Smooth muscle cell (in vitro differentiated cells): ENCODE data around the gene CSNK1G2. TPM values are rescaled to one million over a fixed set of nuclear protein-coding genes. Genes with fewer than 3 reads are reported as not detected.

Experiments used
- DNase-seq: peaks from one replicate; lab custom pipeline; 2025; ENCODE audit not compliant: unreplicated experiment; lab: John Stamatoyannopoulos, UW
- H2AFZ ChIP-seq: fragments of 200-600 bp; sonication (generic); 2 replicates; pipeline ENCODE4 v1.6.0; 2016; ENCODE audit warnings: antibody characterized with exemption, low read depth, mild to moderate bottlenecking
- H3F3A ChIP-seq: fragments of 200-600 bp; sonication (generic); 2 replicates; pipeline ENCODE4 v1.6.0; 2017; ENCODE audit warnings: antibody characterized with exemption, low read depth
- H3K27ac ChIP-seq: fragments of 200-600 bp; sonication (generic); 2 replicates; pipeline ENCODE4 v1.5.1; 2016; ENCODE audit warnings: low read depth, mild to moderate bottlenecking
- H3K27me3 ChIP-seq: fragments of 200-600 bp; sonication (generic); 2 replicates; pipeline ENCODE4 v1.6.1; 2016; ENCODE audit warnings: low read depth, mild to moderate bottlenecking
- H3K36me3 ChIP-seq: fragments of 200-600 bp; sonication (generic); 2 replicates; pipeline ENCODE4 v1.5.1; 2016; ENCODE audit warnings: low read depth
- H3K4me1 ChIP-seq: fragments of 200-600 bp; sonication (generic); 2 replicates; pipeline ENCODE4 v1.5.1; 2016; ENCODE audit warnings: low read depth
- H3K4me2 ChIP-seq: fragments of 200-600 bp; sonication (generic); 2 replicates; pipeline ENCODE4 v1.6.0; 2016; ENCODE audit warnings: mild to moderate bottlenecking
- H3K4me3 ChIP-seq: fragments of 200-600 bp; sonication (generic); 2 replicates; pipeline ENCODE4 v1.5.1; 2016; ENCODE audit warnings: mild to moderate bottlenecking
- H3K79me2 ChIP-seq: fragments of 200-600 bp; sonication (generic); 2 replicates; pipeline ENCODE4 v1.6.0; 2016; ENCODE audit warnings: low read depth, mild to moderate bottlenecking
- H3K9ac ChIP-seq: fragments of 200-600 bp; sonication (generic); 2 replicates; pipeline ENCODE4 v1.6.0; 2016; ENCODE audit warnings: low read depth
- H3K9me3 ChIP-seq: fragments of 200-600 bp; sonication (generic); replicated peaks from 2 replicates; pipeline ENCODE4 v1.5.1; 2016; ENCODE audit warnings: low read depth
- H4K20me1 ChIP-seq: fragments of 200-600 bp; sonication (generic); 2 replicates; pipeline ENCODE4 v1.6.0; 2016; ENCODE audit warnings: low read depth
- WGBS: methylation state at CpG from one replicate; pipeline ENCODE4 v1.1.7; 2016; ENCODE audit warnings: low lambda C conversion rate; 5-methylcytosine and 5-hydroxymethylcytosine counted together
- polyA plus RNA-seq: library from polyadenylated mRNA; unstranded; fragments of >200 nt; fragmentation: Nextera tagmentation; extraction: Ambion mirVana; gene quantifications from 2 replicates; pipeline ENCODE4 v1.2.1, GENCODE V29; 2016
- total RNA-seq: library from RNA; depleted of rRNA; stranded (reverse); fragments of >200 nt; gene quantifications from 2 replicates; pipeline ENCODE4 v1.2.3, GENCODE V29; 2014
- TF ChIP-seq, protein P1 (sequence below): fragments of 200-600 bp; sonication (generic); IDR thresholded peaks from 2 replicates; pipeline ENCODE4 v1.5.1; 2017; ENCODE audit warnings: borderline replicate concordance, mild to moderate bottlenecking, antibody characterized with exemption; ENCODE audit not compliant: insufficient read depth, poor library complexity, severe bottlenecking

Gene CSNK1G2
- total and polyA plus RNA-seq, 2 experiments from 2014 or later: 53.5 to 74.9 TPM

DNA sequence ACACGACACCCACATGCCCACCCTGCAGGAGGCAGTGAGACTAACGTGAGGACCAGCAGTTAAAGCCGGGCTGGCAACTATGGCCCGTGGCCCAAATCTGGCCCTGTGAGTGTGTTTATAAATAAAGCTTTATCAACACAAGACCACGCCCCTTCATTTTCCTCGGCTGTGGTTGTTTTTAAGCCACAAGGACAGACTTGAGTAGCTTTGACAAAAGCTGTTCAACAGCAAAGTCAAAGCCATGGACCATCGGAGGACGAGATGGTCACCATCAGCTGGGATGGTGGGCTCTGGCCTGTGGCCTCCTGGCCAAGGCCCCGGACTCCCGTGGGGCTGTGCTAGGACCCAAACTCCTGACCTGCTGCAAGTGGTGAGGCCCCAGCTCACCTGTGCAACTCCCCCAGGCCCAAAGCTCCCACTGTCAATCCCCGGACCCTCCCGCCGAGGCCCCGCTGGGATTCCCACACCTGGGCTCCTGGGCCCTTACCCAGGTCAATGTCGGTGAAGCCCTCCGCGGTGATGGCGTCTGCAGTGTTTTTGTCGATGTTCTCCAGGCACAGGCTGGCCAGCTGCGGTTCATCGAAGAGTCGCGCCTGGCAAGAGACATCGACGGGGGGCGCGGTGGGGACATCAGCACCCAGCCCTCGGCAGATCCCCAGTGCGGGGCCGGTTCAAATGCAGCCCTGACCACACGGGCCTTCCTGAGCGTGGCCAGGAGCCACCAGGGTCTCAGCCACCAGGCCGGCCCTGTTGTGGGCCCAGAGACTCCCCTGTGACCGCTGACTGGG, 49.5 kb downstream of the CSNK1G2 start:
- H3K9me3 ChIP-seq: no peaks in the 10 kb centered on the region

DNA sequence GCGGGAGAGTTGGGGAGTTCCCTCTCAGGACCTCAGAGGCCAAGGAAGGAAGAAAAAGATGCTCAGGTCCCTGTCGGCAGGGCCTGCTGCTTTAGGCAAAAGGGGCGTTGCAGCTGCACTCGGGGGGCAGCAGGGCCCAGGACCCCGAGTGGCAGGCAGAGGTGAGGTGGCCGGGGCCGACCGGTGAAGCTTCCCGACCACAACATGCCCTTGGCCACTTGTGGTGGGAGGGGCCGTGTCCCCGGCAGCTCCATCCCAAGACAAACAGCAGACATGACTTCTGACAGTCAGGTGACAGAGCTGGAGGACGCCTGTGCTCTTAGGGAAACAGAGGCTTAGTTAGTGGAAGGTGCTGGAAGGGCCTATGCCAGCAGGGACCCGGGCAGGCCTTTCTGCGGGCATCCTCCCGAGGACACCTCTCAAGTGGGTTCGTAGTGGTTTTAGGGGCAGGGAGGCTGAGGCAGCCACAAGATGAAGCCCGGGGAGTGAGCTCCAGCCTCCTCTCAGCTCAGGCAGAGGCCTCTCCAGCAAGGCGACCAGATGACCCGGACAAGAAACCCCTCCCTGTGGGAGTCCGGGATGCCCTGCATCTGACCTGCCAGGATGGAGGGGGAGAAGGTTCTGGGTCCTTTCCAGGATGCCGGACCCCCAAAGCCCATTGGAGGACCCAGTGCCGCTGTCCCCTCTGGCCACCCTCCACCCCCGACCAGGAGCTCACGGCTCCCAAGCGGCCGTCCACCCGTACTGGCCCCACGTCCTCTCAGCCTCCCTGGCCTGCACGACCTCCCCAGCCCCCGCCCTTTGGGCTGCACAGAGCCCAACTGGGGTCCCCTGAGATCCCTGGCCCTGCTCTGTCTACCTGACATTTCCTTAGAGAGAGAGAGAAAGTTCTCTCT, 50.3 kb downstream of the CSNK1G2 start:
- Histone ChIP-seq H3K4me3 (no peak overlapping the region), H3K79me2 (no peaks in the 10 kb centered on the region), H3K27me3 (no peaks in the 10 kb centered on the region), H4K20me1 (peaks cover 13% of the 10 kb centered on the region), H3K36me3 (peaks cover 5% of the 10 kb centered on the region), H3K4me1 (no peaks in the 10 kb centered on the region), H3K9me3 (no peaks in the 10 kb centered on the region), H3K4me2 (no peak overlapping the region), H3F3A (no peaks in the 10 kb centered on the region), H3K9ac (no peak overlapping the region), H2AFZ (no peak overlapping the region), H3K27ac (no peak overlapping the region)
- no peak for DNase-seq
- TF ChIP-seq, protein P1, sequence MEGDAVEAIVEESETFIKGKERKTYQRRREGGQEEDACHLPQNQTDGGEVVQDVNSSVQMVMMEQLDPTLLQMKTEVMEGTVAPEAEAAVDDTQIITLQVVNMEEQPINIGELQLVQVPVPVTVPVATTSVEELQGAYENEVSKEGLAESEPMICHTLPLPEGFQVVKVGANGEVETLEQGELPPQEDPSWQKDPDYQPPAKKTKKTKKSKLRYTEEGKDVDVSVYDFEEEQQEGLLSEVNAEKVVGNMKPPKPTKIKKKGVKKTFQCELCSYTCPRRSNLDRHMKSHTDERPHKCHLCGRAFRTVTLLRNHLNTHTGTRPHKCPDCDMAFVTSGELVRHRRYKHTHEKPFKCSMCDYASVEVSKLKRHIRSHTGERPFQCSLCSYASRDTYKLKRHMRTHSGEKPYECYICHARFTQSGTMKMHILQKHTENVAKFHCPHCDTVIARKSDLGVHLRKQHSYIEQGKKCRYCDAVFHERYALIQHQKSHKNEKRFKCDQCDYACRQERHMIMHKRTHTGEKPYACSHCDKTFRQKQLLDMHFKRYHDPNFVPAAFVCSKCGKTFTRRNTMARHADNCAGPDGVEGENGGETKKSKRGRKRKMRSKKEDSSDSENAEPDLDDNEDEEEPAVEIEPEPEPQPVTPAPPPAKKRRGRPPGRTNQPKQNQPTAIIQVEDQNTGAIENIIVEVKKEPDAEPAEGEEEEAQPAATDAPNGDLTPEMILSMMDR: no peak
- 96% methylated on average over 29 of the region's 30 CpGs for WGBS

More for the DNA sequence above, 49.5 kb downstream of the CSNK1G2 start:
- Histone ChIP-seq H3F3A (no peaks in the 10 kb centered on the region), H3K4me2 (no peak overlapping the region), H4K20me1 (peaks cover 18% of the 10 kb centered on the region), H3K4me1 (no peaks in the 10 kb centered on the region), H3K36me3 (no peaks in the 10 kb centered on the region), H3K4me3 (no peak overlapping the region), H3K9ac (no peak overlapping the region), H3K27ac (no peak overlapping the region), H3K27me3 (no peaks in the 10 kb centered on the region), H3K79me2 (no peaks in the 10 kb centered on the region), H2AFZ (no peak overlapping the region)
- 97% methylated on average over 34 of the region's 34 CpGs for WGBS
- TF ChIP-seq, protein P1: no peak
- DNase-seq: no peak

DNA sequence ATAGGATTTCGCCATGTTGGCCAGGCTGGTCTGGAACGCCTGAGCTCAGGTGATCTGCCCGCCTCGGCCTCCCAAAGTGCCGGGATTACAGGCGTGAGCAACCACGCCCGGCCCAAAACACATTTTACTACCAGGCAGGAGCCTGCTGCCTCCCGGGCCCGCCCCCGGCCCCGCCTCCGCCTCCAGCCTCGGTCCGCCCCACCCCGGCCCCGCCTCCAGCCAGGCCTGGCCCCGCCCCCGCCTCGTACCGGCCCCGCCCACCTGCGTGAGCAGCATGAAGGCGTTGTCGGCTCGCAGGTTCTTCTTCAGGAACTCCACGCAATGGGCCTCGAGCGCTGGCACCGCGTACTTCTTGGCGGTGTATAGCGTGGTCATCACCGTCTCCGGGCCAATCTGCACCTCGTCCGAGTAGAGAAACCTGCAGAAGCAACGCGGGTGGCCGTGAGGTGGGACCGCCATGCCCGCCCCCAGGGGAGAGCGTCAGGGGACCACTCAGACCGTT, 51.8 kb downstream of the CSNK1G2 start:
- H3K9ac ChIP-seq: no peak overlapping the region
- no peak overlapping the region for H2AFZ ChIP-seq
- no peaks in the 10 kb centered on the region for H3F3A ChIP-seq
- no peaks in the 10 kb centered on the region for H3K4me1 ChIP-seq
- TF ChIP-seq, protein P1: no peak
- H3K27ac ChIP-seq: no peak overlapping the region
- H3K9me3 ChIP-seq: no peaks in the 10 kb centered on the region
- 84% methylated on average over 41 of the region's 44 CpGs for WGBS
- no peaks in the 10 kb centered on the region for H3K79me2 ChIP-seq
- H3K4me2 ChIP-seq: no peak overlapping the region
- H3K36me3 ChIP-seq: peaks cover 5% of the 10 kb centered on the region
- no peak for DNase-seq
- H4K20me1 ChIP-seq: peaks cover 12% of the 10 kb centered on the region
- no peaks in the 10 kb centered on the region for H3K27me3 ChIP-seq
- no peak overlapping the region for H3K4me3 ChIP-seq
